D721Med (cell line): ENCODE measurements around the gene DGKD.

Source experiments
- DNase-seq: peaks from one replicate; pipeline ENCODE4 v3.0.0; 2011; ENCODE audit warnings: low spot score; ENCODE audit not compliant: insufficient read length
- FAIRE-seq: peaks from 2 replicates; lab custom pipeline; 2011; peaks lifted over from hg19 to GRCh38; lab: Jason Lieb, UNC
- CTCF ChIP-seq: IDR thresholded peaks from 2 replicates; pipeline ENCODE4 v1.5.1; 2012; ENCODE audit warnings: mild to moderate bottlenecking, control low read depth; ENCODE audit not compliant: insufficient read depth; ENCODE audit errors: missing control alignments

DGKD gene

DNA sequence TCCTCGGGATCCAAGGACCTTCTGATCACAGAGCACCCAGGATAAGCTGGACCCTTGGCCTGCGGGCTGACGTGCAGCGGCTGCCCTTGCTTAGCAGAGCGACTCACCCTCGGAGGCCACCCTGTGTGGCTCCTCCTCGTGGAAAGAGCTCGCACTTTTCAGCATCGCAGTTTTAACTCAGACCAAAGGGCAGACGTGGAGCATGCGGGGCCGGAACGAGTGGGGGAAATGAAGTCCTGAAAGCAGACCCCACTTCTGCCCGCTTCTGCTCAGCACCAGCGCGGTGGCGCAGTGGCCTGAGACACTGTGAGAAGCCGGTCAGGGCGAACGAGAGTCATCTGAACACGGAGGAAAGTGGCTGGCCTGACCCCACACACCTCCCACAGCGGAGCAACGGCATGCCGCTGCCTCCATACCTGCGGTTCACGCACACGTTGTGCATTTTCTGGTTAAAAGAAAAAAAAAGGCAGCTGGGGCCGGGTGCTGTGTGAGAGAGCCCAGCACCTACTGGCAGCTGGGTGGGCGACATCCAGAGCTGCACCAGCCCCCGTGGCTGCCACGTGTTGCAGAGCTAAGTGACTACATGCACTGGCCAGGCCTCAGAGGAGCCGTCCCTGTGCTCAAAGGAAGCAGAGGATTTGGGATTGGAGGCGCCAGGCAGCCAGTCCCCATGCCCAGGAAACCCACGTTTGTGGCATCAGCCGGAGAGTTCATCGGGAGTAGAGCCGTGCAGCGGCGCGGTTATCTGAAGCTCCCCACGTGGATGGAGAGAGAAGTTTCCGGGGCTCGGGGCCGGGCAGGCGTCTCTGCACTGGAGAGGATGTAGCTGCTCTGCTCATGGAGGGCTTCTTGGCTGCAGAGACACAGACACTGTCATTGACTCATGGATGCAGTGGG, 122.6 kb downstream of the DGKD start:
- FAIRE-seq: no peak
- DNase-seq: peak; percentile 11

DNA sequence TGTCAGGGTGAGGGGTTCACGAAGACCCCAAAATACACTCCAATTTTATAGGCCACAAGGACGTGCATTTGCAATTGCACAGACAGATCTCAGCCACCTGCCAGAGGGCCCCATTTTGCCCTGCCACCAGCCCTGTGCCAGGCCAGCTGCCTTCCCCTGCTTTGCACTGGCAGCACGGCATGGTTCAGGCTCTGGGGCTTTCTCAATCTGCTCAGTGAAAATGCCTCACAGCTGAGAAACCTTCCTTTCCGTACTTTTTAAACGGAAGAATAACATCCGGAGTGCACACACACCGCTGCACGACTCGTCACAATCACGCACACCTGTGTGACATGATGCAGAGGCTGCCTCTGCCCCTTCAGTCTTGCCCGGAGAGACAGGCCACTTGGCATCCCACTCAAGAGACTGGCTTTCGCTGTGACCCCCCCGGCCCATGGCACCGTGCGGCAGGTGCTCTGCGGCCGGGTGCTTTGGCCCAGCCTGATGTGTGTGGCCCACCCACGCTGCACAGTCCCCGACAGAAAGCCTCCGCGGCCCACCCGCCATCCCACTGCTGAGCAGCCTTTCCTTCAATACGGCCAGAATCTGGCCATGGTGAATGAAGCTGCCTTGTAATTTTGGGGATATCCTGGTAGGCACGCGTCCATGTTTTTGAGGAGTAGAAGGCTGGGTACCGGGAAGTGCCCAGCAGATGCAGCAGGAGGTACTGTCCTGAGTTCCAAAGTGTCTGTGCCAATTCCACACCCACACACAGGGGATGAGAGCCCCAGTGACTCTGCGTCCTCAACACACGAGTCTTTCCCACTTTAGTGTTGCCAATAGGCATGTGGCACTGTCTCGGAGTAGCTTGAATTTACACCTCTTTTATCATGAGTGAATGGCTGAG, 123.5 kb downstream of the DGKD start:
- DNase-seq: no peak
- TF ChIP-seq CTCF: no peak
- FAIRE-seq: no peak

More for the DNA sequence above, 122.6 kb downstream of the DGKD start:
- TF ChIP-seq CTCF: no peak

DNA sequence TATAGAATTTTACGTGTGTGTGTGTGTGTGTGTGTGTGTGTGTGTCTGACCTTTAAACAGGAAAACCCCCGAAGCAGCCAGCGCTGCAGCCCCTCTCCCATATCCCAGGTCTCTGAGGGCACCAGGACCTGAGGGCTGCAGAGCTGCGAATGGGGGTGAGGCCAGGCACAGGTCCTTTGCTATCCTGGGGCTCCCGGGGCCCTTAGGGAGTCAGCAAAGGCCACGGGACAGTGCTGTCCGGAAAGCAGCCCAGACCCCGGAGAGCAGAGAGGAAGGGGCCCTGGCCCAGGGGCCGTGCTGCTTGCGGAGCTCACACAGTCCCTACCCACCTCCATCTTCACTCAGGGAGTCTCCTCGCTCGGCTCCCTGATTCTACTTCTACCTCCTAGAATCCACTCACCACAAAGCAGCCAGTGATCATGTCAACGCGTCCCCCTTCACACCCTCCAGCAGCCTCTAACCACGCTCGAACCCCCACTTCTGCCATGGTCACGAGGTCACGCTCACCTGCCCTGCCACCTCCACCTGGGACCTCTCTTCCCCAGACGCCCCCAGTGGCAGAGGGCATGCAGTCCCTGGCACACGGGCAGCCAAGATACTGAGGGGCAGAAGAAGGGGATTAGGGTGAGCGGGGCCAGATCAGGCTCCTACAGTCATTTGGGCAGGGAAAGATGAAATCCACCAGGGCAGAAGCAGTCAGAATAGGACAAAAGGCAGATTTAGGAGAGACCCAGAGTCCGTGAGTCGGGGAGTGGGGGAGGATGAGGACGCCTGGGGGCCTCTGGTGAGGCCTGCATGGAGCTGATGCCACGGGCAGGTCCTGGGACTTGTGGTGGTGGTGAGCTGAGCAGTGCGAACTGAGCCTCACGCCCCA, 125.6 kb downstream of the DGKD start:
- TF ChIP-seq CTCF: no peak
- FAIRE-seq (no peak), DNase-seq (no peak)

DNA sequence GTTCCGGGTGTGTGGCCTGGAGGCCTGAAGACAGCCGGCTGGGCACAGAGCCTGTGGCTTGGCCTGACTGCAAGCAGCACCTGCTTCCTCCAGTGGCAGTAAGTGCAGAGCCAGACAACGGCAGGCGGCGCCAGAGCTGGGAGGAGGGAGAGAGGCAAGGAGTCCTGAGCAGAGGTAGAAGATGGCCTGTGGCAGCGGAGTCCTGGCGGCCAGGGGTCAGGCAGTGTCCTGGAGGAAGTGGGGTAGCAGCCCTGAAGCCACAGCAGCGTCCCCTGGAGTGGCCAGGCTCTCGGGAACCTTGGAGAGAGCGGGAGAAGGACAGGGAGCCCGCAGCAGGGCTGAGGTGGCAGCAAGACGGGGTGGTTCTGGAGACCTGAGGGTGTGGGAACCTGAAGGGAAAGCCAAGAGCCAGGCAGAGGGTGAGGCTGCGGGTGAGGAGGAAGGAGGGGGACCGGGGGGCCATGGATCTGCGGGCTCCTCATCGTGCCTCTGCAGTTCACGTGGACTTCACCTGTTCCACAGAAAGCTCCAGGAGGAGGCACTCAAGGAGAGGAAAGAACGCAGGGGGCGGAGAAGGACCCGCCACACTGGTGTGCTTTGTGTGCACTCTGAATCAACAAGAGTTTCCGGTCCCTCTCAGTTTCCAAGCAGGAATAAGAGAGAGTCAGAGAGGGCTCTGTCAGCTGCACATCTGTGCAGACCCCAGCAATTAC, 126.4 kb downstream of the DGKD start:
- TF ChIP-seq CTCF: no peak

DNA sequence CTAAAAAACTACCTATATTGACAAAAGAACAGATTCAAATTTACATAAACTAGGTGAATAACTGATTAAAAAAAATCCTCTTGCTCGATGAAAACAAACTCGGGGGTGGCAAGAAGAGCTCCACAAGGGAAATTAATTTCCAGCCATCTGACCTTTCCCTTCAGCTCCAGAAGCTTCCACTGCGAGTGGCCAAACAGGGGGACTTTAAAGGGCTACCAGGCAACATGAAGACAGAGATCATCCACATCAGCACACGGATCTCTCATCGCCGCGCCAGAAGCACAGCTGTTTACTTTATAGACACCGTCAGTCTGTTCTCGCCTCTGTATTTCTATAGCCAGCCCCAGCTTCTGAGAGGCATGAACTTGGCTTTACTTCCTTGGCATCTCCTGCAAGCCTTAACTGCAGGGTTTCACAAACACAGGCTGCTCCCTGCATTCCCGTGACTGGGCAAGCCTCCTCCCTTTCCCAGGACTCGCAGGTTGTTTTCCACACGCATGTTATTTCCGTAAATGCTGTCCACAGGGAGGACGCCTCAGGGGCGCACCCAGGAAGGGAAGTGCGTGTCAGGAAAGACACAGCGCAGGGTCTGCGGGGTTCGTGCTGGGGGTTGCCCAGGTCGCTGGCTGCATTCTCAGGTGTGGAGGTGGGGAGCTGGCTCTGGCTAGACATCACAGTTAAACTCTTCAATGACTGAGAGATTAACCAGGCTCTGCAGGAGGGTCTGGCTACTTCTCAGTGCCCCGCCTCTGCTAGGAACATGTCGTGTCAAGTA, 127.3 kb downstream of the DGKD start:
- FAIRE-seq (no peak), DNase-seq (no peak)
- no peak for TF ChIP-seq CTCF

More for the DNA sequence above, 126.4 kb downstream of the DGKD start:
- DNase-seq (no peak), FAIRE-seq (no peak)
